ENCODE data around the gene SPTBN2. TPM values are rescaled to one million over a fixed set of nuclear protein-coding genes. Genes with fewer than 3 reads are reported as not detected.

SPTBN2 gene
- total RNA-seq, 1 donor, result 0.10 TPM

DNA sequence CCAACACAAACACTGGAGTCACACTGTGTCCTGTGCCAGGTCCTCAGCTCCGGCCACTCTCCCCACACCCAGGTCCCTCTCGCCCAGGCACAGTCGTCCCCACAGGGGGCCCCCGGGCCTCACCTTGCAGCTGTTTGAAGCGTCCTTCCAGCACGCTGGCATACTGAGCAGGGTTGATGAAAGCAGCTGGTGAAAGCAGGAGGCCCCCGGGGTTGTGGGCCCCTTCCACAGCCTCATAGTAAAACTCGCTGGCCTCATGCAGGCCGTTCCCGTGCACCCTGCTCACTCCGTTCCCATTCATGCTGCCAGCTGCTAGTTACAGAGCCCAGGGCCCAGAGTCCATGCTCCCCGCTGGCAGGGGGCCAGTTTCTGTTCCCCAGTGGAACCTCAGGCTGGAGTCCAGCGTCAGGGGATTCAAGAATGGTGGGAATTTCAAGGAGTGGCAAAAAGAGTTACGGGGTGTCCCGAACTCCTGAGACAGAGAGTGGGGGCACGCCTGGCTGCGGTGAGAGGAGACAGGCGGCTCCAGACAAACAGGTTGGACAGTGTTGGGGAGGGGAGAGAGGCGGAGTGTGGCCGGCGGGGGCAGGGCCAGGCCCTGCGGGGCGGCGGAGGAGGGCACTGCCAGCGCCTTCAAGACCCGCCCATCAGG is 10.6 kb downstream of the SPTBN2 start:
- Histone ChIP-seq H3K4me3 (ENCODE audit: low read length) (no peak overlapping the region), H3K4me1 (ENCODE audit: insufficient read depth, low read length) (no peaks in the 10 kb centered on the region), H3K27me3 (ENCODE audit: insufficient read depth, low read length) (no peaks in the 10 kb centered on the region), H3K9me3 (ENCODE audit: low read depth, low read length) (no peaks in the 10 kb centered on the region)

DNA sequence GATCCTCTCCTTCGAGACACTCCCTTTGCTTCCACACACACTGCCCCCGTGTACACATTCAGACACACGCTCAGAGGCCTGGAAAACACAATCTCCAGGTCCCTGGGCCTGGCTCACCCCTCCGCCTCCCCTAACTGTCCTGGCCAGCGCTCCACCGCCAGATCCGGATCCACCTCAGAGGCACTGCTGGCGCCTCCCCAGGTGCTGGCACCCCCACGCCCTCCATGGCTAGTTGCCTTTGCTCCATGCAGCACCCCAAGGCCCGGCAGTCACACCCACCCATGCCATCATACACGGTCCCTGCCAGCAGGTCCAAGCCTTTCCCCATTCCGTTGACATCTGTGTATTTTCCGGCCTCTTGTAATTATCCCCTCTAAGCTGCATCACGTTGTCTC is 11.1 kb downstream of the SPTBN2 start:
- Histone ChIP-seq H3K4me1 (ENCODE audit: insufficient read depth, low read length) (no peaks in the 10 kb centered on the region), H3K9me3 (ENCODE audit: low read depth, low read length) (no peaks in the 10 kb centered on the region), H3K4me3 (ENCODE audit: low read length) (no peak overlapping the region), H3K27me3 (ENCODE audit: insufficient read depth, low read length) (no peaks in the 10 kb centered on the region)

DNA sequence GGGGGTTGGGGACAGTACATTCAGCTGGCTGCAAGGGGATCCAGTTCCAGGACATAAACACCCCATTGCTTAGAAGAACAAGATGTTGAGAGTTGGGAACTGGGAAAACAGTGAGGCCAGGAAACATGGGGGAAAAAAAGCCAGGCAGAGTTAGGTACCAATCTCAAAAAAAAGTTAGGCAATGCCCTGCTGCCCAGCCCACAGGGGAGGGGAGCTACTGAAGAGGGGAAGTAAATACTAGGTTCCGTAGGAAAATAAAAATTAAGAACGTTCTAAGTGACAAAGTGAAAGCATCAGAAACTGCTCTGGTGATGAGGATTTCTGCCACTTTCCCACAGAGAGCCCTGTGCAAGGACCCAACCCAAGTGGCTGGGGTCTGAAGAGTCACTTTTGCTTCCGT is 12.0 kb downstream of the SPTBN2 start:
- Histone ChIP-seq H3K9me3 (ENCODE audit: low read depth, low read length) (no peaks in the 10 kb centered on the region), H3K27me3 (ENCODE audit: insufficient read depth, low read length) (no peaks in the 10 kb centered on the region), H3K4me3 (ENCODE audit: low read length) (no peak overlapping the region), H3K4me1 (ENCODE audit: insufficient read depth, low read length) (no peaks in the 10 kb centered on the region)

DNA sequence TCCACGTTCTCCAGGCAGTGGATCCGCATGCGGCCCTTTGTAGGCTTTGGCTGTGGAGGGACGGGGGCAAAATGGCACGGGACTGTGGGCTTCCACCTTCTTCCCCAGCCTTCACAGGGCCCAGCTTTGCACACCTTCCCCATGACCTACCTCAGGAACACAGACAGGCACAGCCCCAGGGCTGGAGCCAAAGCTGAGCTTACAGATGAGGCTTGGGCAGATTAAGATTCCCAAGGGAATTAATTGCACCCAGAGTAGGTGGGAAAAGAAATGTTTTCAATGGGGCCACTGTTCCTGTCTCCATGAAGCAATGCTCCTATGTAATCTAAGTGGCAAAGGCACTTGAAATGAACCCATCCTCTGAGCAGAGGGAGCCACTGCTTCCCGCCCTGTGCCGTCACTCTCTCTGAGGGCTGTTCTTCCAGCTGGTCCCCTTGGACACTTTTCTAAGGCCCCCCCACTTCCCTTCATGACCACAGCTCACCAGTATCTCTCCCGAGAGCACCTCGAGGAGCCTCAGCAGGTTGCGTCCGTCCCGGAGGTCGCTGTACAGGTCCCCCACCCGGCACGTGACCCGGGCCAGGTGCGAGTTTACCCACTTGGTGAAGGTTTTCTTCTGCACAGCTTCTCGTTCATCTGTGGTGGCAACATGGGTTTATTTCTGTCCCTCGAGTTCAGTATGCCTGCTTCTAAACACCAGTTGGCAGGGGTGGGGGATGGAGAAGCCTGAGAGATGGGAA is 13.5 kb downstream of the SPTBN2 start:
- Histone ChIP-seq H3K4me3 (ENCODE audit: low read length) (no peak overlapping the region), H3K9me3 (ENCODE audit: low read depth, low read length) (no peaks in the 10 kb centered on the region), H3K4me1 (ENCODE audit: insufficient read depth, low read length) (no peaks in the 10 kb centered on the region), H3K27me3 (ENCODE audit: insufficient read depth, low read length) (no peaks in the 10 kb centered on the region)

DNA sequence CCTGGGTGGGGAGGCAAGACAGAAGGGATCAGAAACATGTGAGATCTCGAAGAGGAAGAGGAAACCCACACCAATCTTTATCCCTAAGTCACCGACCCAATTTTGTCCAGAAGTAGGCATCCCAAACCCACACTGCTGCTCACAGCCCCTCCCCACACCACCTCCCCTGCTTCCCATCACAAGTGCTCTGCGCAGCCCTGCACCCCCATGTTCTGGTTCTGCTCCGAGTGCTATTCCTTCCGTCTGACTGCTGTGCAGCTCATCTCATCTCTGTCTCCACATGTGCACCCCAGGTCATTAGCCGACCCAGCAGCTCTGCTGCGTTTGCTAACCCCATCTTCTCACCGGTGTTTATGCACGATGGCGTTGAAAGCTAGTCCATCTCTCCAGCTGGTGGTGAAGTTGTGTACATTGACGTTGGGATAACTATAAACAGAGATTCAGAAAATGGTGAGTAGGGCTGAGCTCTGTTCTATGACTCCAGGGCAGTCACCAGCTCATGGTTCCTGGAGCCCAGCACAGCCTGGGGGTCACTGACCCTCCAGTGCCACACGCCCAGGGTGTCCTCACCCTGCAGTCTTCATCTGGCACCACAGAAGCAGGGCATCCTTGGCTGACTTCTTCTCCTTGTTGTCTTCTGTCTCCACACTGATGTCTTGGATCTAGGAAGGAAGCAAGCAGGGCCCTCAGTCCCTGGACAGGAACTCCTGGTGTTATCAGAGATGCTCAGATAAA is 15.1 kb downstream of the SPTBN2 start:
- Histone ChIP-seq H3K4me1 (ENCODE audit: insufficient read depth, low read length) (no peaks in the 10 kb centered on the region), H3K4me3 (ENCODE audit: low read length) (no peak overlapping the region), H3K9me3 (ENCODE audit: low read depth, low read length) (no peaks in the 10 kb centered on the region), H3K27me3 (ENCODE audit: insufficient read depth, low read length) (no peaks in the 10 kb centered on the region)

DNA sequence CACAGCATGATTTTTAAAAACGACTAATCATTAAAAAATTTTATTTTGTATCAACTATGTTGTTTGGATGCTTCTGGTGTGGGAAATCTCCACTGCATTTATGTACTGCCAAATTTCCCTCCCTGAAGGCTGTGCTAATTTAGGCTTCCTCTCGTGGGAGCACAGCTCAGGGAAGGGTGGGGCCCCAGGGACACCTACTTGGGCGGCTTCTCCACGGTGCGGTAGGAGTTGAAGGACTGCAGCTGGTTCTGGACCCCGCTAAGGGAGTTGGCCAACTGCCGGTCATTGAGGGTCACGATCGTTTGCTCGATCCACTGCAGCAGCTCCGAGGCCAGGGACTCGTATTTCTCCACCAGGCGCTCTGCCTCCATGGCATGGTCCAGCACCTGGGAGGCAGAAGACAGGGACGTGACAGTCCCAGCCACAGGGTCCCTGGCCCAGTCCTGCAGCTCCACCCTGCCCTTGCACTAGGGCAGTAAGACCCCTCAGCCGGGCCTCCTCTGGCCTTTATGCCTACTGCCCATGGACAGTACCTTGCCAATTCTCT is 18.6 kb downstream of the SPTBN2 start:
- Histone ChIP-seq H3K4me1 (ENCODE audit: insufficient read depth, low read length) (no peaks in the 10 kb centered on the region), H3K4me3 (ENCODE audit: low read length) (no peak overlapping the region), H3K27me3 (ENCODE audit: insufficient read depth, low read length) (no peaks in the 10 kb centered on the region), H3K9me3 (ENCODE audit: low read depth, low read length) (no peaks in the 10 kb centered on the region)

DNA sequence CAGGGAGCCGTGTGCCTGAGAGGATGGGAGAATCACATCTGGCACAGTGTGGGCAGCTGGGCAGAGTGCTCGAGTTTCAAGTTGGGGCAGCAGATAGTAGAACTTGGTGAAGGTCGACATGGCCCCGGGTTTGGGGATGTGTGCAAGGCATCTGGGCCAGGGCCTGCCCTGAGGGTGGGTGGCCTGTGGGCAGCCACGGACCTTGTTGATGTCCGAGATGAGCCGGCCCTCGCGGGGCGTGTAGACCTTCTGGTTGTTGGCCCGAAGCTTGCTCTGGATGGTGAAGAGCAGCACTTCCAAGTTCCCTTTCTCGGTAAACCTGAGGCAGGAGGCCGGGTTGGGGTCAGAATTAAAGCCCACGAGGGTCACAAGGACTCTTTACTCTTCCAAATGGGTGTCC is 20.3 kb downstream of the SPTBN2 start:
- Histone ChIP-seq H3K4me3 (ENCODE audit: low read length) (no peak overlapping the region), H3K9me3 (ENCODE audit: low read depth, low read length) (no peaks in the 10 kb centered on the region), H3K4me1 (ENCODE audit: insufficient read depth, low read length) (no peaks in the 10 kb centered on the region), H3K27me3 (ENCODE audit: insufficient read depth, low read length) (no peaks in the 10 kb centered on the region)

DNA sequence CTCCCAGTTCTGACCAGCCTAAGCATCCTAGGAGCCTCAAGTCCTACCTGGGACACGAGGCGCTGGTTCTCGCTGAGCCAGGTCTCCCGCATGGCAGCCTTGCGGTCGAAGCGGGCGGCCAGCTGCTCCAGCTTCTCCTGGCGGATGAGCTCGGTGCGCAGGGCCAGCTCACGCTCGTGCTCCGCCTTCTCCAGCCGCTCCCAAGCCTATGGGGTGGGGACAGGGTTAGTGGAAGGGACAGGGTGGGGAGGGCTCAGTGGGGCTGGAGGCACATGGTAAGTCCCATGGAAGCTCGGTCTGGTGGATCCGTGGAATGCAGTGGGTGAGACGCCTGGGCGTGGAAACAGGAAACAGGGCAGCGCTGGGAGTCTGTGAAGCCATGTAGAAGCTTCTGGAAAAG is 20.9 kb downstream of the SPTBN2 start:
- Histone ChIP-seq H3K4me1 (ENCODE audit: insufficient read depth, low read length) (no peaks in the 10 kb centered on the region), H3K9me3 (ENCODE audit: low read depth, low read length) (no peaks in the 10 kb centered on the region), H3K4me3 (ENCODE audit: low read length) (no peak overlapping the region), H3K27me3 (ENCODE audit: insufficient read depth, low read length) (no peaks in the 10 kb centered on the region)

DNA sequence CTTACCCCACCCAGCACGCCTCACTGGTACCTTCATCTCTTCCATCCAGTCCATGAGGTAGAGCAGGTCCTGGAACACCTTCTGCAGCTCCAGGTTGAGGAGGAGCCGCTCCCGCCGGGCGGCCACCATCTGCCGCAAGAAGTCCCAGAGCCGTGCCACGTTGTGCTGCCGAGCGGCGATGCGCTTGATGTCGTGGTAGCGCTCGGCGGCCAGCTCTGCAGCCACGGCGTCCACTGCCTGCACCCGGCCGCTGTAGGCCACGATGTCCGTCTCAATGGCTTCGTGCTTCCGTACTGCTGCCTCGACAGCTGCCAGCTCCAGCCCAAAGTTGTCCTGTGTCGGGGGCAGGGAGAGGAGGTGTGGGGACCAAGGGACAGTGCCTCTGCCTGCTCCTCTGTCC is 21.5 kb downstream of the SPTBN2 start:
- H3K27me3 ChIP-seq (ENCODE audit: insufficient read depth, low read length), result no peaks in the 10 kb centered on the region

DNA sequence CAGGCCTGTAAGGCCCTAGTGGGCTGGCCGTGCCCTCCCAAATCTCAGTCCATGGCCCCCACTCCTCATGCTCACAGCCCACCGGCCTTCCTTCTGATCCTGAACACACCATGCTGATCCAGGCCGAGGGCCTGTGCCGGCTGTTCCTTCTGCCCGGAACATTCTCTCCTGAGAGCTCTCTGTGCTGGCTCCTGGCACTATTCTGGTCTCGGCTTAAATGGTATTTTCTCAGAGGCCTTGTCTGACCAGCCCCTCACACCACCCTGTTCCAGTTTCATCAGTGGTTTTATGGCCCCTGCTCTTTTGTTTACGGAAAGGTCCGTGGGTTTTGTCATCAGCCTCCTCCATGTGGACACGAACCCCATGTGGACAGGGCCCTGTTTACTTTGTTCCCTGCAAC is 22.0 kb downstream of the SPTBN2 start:
- Histone ChIP-seq H3K4me3 (ENCODE audit: low read length) (no peak overlapping the region), H3K4me1 (ENCODE audit: insufficient read depth, low read length) (no peaks in the 10 kb centered on the region), H3K9me3 (ENCODE audit: low read depth, low read length) (no peaks in the 10 kb centered on the region), H3K27me3 (ENCODE audit: insufficient read depth, low read length) (no peaks in the 10 kb centered on the region)

More for the DNA sequence above, 21.5 kb downstream of the SPTBN2 start:
- Histone ChIP-seq H3K4me3 (ENCODE audit: low read length) (no peak overlapping the region), H3K9me3 (ENCODE audit: low read depth, low read length) (no peaks in the 10 kb centered on the region), H3K4me1 (ENCODE audit: insufficient read depth, low read length) (no peaks in the 10 kb centered on the region)

DNA sequence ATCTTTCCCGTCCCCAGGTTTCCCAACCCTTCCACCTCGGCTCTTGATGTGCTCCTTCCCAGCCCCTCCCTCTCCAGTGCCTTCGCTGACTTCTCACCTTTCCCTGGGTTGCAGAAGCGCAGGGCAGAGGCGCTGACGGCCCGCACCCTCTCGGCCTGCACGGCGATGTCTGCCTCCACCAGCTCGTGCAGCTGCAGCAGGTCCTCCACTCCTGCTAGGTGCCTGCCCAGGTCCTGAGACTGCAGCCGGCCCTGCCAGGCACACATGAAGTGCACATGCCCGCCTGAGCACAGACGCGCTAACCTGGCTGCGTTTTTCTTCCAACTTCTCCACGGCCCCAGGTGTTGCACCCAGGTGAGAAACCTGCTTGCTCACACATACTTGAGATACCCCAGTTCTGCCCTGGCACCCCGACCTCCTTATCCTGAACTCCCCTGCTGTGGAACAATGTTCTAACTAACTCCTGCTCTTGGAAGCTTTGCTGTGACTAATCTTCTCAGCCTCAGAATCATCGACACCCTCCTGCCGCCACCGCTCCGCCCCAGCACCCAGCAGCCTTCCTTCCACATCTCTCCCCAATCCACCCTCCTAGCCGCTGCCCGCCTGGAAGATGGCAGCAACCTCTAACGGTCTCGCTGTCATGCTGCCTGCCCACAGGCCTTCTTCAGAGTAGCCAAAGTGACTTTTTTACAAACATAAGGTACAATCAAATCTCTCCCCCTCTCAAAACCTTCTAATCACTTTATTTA is 23.3 kb downstream of the SPTBN2 start:
- H3K4me3 ChIP-seq (ENCODE audit: low read length), result no peak overlapping the region
- H3K9me3 ChIP-seq (ENCODE audit: low read depth, low read length), result no peaks in the 10 kb centered on the region
- H3K27me3 ChIP-seq (ENCODE audit: insufficient read depth, low read length), result no peaks in the 10 kb centered on the region
- no peaks in the 10 kb centered on the region for H3K4me1 ChIP-seq (ENCODE audit: insufficient read depth, low read length)

DNA sequence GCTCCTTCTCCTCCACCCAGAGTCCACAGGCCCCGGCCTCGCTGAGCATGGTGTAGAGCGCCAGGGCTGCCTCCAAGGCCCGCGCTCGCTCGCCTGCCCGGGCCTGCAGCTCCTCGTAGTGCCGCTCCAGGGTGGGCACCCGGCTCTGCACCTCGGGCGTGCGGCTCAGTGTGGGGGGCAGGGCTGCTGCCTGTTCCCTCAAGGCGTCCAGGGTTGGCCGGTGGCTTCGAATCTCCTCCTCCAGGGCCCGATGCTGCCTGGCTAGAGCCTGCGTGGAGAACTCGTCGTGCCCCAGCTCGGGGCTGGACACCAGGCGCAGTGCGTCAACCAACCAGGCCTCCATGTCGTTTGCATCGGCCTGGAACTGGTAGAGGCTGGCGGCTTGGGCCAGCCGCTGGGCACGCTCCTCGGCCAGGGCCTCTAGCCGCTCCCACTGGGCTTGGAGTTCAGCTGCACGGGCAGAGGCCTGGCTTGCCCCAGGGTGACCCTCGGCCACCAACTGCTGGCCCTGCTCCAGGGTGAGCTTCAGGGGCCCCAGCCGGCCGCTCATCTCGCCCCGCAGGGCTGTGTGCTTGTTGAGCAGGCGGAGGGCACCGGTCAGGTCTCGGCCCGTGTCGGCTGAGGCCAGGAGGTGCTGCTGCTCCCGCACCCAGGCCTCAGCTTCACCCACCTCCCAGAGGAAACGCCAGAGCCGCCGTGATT is 24.2 kb downstream of the SPTBN2 start:
- Histone ChIP-seq H3K27me3 (ENCODE audit: insufficient read depth, low read length) (no peaks in the 10 kb centered on the region), H3K4me1 (ENCODE audit: insufficient read depth, low read length) (no peaks in the 10 kb centered on the region), H3K4me3 (ENCODE audit: low read length) (no peak overlapping the region), H3K9me3 (ENCODE audit: low read depth, low read length) (no peaks in the 10 kb centered on the region)

DNA sequence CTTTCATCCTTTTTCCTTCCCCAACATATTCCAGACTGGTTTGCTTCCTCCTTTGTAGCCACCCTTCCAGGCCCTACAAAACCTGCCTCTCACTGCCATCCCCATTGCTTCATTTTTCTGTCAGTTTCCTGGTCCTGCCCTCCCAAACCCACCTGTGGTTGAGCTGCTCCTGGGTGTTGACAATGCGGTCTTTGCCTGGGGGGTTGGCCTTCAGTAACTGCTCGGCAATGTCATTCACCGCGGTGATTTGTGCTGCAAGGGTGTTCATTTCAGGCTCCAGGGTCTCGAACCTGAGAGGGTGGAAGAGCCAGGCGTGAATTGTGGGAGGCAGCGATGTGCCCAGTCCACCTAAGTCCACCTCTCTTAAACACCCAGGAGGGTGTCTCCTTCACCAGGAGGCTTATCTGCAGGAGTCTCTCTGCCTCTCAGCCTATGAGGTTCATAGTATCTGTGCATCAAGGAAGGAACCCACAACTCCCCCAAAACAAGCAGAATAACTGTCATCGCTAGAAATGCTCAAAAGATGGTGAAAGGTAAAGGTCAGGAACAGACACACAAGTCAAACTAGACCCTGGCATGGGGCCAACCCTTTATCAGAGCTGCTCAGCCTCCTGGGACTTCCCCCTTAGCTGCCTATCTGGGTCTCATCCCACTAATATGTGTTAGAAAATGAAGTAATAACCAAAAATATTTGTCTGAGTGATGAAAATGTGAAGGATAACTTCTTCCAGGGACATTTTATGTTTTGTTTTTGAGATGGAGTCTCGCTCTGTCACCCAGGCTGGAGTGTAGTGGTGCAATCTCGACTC is 27.4 kb downstream of the SPTBN2 start:
- Histone ChIP-seq H3K27me3 (ENCODE audit: insufficient read depth, low read length) (no peaks in the 10 kb centered on the region), H3K9me3 (ENCODE audit: low read depth, low read length) (no peaks in the 10 kb centered on the region), H3K4me1 (ENCODE audit: insufficient read depth, low read length) (no peaks in the 10 kb centered on the region), H3K4me3 (ENCODE audit: low read length) (no peak overlapping the region)

DNA sequence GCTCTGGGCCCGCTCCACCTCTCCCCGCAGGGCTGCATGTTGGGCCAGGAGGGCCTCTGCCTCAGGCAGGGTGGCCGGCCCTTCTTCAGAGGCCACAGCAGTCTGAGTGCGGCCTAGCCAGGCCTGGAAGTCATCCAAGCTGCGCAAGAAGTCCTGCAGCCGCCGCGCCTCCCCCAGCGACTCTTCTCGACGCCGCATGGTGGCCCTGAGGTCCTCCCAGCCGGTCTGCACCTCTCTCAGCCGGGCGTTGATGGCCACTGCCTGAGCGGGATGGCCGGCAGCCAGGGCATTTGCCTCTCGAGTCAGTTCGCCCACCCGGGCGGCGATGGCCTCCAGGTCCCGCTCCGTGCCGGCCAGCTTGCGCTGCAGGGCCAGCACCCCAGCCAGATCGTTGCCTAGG is 28.3 kb downstream of the SPTBN2 start:
- Histone ChIP-seq H3K9me3 (ENCODE audit: low read depth, low read length) (no peaks in the 10 kb centered on the region), H3K4me3 (ENCODE audit: low read length) (no peak overlapping the region), H3K27me3 (ENCODE audit: insufficient read depth, low read length) (no peaks in the 10 kb centered on the region), H3K4me1 (ENCODE audit: insufficient read depth, low read length) (no peaks in the 10 kb centered on the region)

All from mononuclear cell (primary cell).